ENCODE data around the gene DOCK4. TPM values are rescaled to one million over a fixed set of nuclear protein-coding genes. Genes with fewer than 3 reads are reported as not detected.
A peak's percentile ranks its signal among the peaks of the same experiment; 100 is the strongest.

Gene DOCK4
- total RNA-seq, 1 donor: 31.8 TPM

- DNase-seq (ENCODE audit: insufficient read length, low spot score, missing footprints): no peak
- no peak overlapping the region for H3K4me3 ChIP-seq (ENCODE audit: insufficient read depth, low read length)
- peak; percentile 15 for TF ChIP-seq CTCF (IDR thresholded peaks at IDR 0.05; ENCODE audit: extremely low read depth, low read depth, low read length)
- H2AFZ ChIP-seq (ENCODE audit: low read length): no peak overlapping the region
- H3K4me1 ChIP-seq (ENCODE audit: insufficient read depth, low read length): no peaks in the 10 kb centered on the region
- no peaks in the 10 kb centered on the region for H3K36me3 ChIP-seq (ENCODE audit: insufficient read depth, low read length)
- H3K4me2 ChIP-seq (ENCODE audit: insufficient read depth, low read length): no peak overlapping the region
- H4K20me1 ChIP-seq (ENCODE audit: insufficient read depth, low read length): no peaks in the 10 kb centered on the region
- H3K9me3 ChIP-seq (ENCODE audit: low read depth, low read length): no peaks in the 10 kb centered on the region
- no peaks in the 10 kb centered on the region for H3K79me2 ChIP-seq (ENCODE audit: insufficient read depth, low read length)
- H3K27ac ChIP-seq (ENCODE audit: low read depth, low read length): no peak overlapping the region
- H3K27me3 ChIP-seq (ENCODE audit: insufficient read depth, low read length): no peaks in the 10 kb centered on the region
Measured at GRCh38 chr7:111953611-111954010, 252.6 kb downstream of the DOCK4 start.

- H3K9me3 ChIP-seq (ENCODE audit: low read depth, low read length): no peaks in the 10 kb centered on the region
- H3K79me2 ChIP-seq (ENCODE audit: insufficient read depth, low read length): no peaks in the 10 kb centered on the region
- H3K4me2 ChIP-seq (ENCODE audit: insufficient read depth, low read length): no peak overlapping the region
- no peak for DNase-seq (ENCODE audit: insufficient read length, low spot score, missing footprints)
- no peak for TF ChIP-seq CTCF (IDR thresholded peaks at IDR 0.05; ENCODE audit: extremely low read depth, low read depth, low read length)
- no peaks in the 10 kb centered on the region for H3K4me1 ChIP-seq (ENCODE audit: insufficient read depth, low read length)
- no peak overlapping the region for H3K4me3 ChIP-seq (ENCODE audit: insufficient read depth, low read length)
- H2AFZ ChIP-seq (ENCODE audit: low read length): no peak overlapping the region
- H3K36me3 ChIP-seq (ENCODE audit: insufficient read depth, low read length): no peaks in the 10 kb centered on the region
- H4K20me1 ChIP-seq (ENCODE audit: insufficient read depth, low read length): no peaks in the 10 kb centered on the region
- no peaks in the 10 kb centered on the region for H3K27me3 ChIP-seq (ENCODE audit: insufficient read depth, low read length)
- H3K27ac ChIP-seq (ENCODE audit: low read depth, low read length): no peak overlapping the region
Measured at GRCh38 chr7:111952783-111953182, 253.4 kb downstream of the DOCK4 start.

GRCh38 chr7:111951052-111951451 is 255.1 kb downstream of the DOCK4 start:
- no peak overlapping the region for H2AFZ ChIP-seq (ENCODE audit: low read length)
- no peak overlapping the region for H3K4me2 ChIP-seq (ENCODE audit: insufficient read depth, low read length)
- no peak for DNase-seq (ENCODE audit: insufficient read length, low spot score, missing footprints)
- no peaks in the 10 kb centered on the region for H3K36me3 ChIP-seq (ENCODE audit: insufficient read depth, low read length)
- H4K20me1 ChIP-seq (ENCODE audit: insufficient read depth, low read length): no peaks in the 10 kb centered on the region
- H3K27me3 ChIP-seq (ENCODE audit: insufficient read depth, low read length): no peaks in the 10 kb centered on the region
- no peak overlapping the region for H3K4me3 ChIP-seq (ENCODE audit: insufficient read depth, low read length)
- no peak overlapping the region for H3K27ac ChIP-seq (ENCODE audit: low read depth, low read length)
- H3K9me3 ChIP-seq (ENCODE audit: low read depth, low read length): no peaks in the 10 kb centered on the region
- H3K79me2 ChIP-seq (ENCODE audit: insufficient read depth, low read length): no peaks in the 10 kb centered on the region
- no peak for TF ChIP-seq CTCF (IDR thresholded peaks at IDR 0.05; ENCODE audit: extremely low read depth, low read depth, low read length)
- no peaks in the 10 kb centered on the region for H3K4me1 ChIP-seq (ENCODE audit: insufficient read depth, low read length)

- H3K27ac ChIP-seq (ENCODE audit: low read depth, low read length): no peak overlapping the region
- H3K27me3 ChIP-seq (ENCODE audit: insufficient read depth, low read length): no peaks in the 10 kb centered on the region
- H3K4me2 ChIP-seq (ENCODE audit: insufficient read depth, low read length): no peak overlapping the region
- no peak overlapping the region for H3K4me3 ChIP-seq (ENCODE audit: insufficient read depth, low read length)
- no peaks in the 10 kb centered on the region for H4K20me1 ChIP-seq (ENCODE audit: insufficient read depth, low read length)
- peaks cover 15% of the 10 kb centered on the region for H3K36me3 ChIP-seq (ENCODE audit: insufficient read depth, low read length)
- H3K9me3 ChIP-seq (ENCODE audit: low read depth, low read length): peaks cover 11% of the 10 kb centered on the region
- H3K79me2 ChIP-seq (ENCODE audit: insufficient read depth, low read length): no peaks in the 10 kb centered on the region
- TF ChIP-seq CTCF (IDR thresholded peaks at IDR 0.05; ENCODE audit: extremely low read depth, low read depth, low read length): no peak
- DNase-seq (ENCODE audit: insufficient read length, low spot score, missing footprints): no peak
- H2AFZ ChIP-seq (ENCODE audit: low read length): no peak overlapping the region
- no peaks in the 10 kb centered on the region for H3K4me1 ChIP-seq (ENCODE audit: insufficient read depth, low read length)
Measured at GRCh38 chr7:111942450-111943081, 263.6 kb downstream of the DOCK4 start.
